ENCODE measurements around the gene KAZN. TPM values are rescaled to one million over a fixed set of nuclear protein-coding genes. Genes with fewer than 3 reads are reported as not detected.

Gene KAZN
- total RNA-seq, 1 donor from 2014 or later = 11.6 TPM

GRCh38 chr1:14745789-14746188, 147.3 kb downstream of the KAZN start:
- DNase-seq (ENCODE audit: low read depth, low spot score) = no peak
- Mint-ChIP-seq H3K4me1 (peaks cover 29% of the 10 kb centered on the region), H3K9me3 (no peaks in the 10 kb centered on the region), H3K27me3 (ENCODE audit: low read depth) (no peaks in the 10 kb centered on the region), H3K4me3 (no peak overlapping the region), H3K36me3 (ENCODE audit: low read depth) (peaks cover 3% of the 10 kb centered on the region), H3K27ac (ENCODE audit: unreplicated experiment) (no peak overlapping the region)
- TF ChIP-seq, protein P1, sequence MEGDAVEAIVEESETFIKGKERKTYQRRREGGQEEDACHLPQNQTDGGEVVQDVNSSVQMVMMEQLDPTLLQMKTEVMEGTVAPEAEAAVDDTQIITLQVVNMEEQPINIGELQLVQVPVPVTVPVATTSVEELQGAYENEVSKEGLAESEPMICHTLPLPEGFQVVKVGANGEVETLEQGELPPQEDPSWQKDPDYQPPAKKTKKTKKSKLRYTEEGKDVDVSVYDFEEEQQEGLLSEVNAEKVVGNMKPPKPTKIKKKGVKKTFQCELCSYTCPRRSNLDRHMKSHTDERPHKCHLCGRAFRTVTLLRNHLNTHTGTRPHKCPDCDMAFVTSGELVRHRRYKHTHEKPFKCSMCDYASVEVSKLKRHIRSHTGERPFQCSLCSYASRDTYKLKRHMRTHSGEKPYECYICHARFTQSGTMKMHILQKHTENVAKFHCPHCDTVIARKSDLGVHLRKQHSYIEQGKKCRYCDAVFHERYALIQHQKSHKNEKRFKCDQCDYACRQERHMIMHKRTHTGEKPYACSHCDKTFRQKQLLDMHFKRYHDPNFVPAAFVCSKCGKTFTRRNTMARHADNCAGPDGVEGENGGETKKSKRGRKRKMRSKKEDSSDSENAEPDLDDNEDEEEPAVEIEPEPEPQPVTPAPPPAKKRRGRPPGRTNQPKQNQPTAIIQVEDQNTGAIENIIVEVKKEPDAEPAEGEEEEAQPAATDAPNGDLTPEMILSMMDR (conservative IDR thresholded peaks at IDR 0.05) = no peak

DNA sequence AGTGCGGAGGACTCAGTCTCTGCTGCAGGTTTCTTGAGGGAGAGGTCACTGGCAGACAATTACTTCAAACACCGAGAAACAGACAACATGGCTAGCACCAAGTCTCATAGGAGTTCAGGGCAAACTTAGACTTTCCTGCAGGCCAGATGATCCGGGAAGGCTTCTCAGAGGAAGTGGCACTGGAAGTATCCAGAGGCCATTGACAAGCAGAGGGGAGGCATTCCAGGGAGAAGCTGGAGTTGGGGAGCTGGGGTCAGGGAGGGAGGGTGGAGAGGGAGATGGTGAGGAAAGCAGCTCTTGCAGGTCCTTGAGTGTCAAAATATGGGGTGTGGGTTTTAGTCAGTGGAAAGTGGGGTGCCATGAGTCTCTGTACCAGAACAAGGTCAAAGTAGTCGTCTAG, 147.9 kb downstream of the KAZN start:
- peaks cover 28% of the 10 kb centered on the region for H3K4me1 Mint-ChIP-seq
- no peak overlapping the region for H3K4me3 Mint-ChIP-seq
- TF ChIP-seq, protein P1 (conservative IDR thresholded peaks at IDR 0.05) = no peak
- H3K27ac Mint-ChIP-seq (ENCODE audit: unreplicated experiment) = no peak overlapping the region
- no peaks in the 10 kb centered on the region for H3K27me3 Mint-ChIP-seq (ENCODE audit: low read depth)
- no peaks in the 10 kb centered on the region for H3K9me3 Mint-ChIP-seq
- DNase-seq (ENCODE audit: low read depth, low spot score) = no peak
- peaks cover 3% of the 10 kb centered on the region for H3K36me3 Mint-ChIP-seq (ENCODE audit: low read depth)

DNA sequence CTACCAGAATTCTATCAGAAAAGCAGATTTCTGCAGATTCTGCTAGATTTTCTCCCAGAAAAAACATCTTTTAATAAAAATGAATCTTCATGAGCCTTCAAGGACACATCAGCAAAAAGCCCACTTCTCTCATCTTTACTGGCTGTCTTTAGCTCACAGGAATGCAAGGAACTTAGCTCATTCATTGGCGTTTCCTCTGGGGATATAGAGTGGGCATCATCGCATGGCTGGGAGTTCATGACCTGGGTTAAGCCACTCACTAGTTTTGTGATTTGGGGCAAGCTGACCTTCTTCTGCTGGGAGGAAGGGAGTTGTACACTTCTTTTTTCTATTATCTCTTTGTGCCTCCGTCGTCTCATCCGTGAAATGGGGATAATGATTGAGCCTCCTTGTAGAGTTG, 149.7 kb downstream of the KAZN start:
- TF ChIP-seq, protein P1 (conservative IDR thresholded peaks at IDR 0.05) = no peak
- Mint-ChIP-seq H3K27ac (ENCODE audit: unreplicated experiment) (no peak overlapping the region), H3K36me3 (ENCODE audit: low read depth) (no peaks in the 10 kb centered on the region), H3K27me3 (ENCODE audit: low read depth) (no peaks in the 10 kb centered on the region), H3K9me3 (no peaks in the 10 kb centered on the region), H3K4me1 (peaks cover 16% of the 10 kb centered on the region), H3K4me3 (no peak overlapping the region)
- no peak for DNase-seq (ENCODE audit: low read depth, low spot score)

DNA sequence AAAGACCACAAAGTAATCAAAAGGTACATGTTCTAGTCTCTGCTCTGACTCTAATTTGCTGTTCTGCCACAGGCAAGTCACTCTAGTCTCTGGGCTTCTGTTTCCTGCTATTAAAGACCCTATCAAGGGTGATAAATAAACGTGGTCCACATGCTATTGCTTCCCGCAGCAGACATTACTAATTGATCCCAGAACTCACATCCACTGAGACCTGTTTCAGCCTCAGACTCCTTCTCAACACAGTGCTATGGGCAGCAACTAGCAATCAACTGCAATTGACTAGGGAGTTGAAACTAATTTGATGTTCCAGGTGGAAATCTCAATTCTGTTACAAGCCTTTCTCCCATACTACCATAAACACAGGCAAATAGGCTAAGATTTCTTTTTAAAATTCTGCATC, 150.5 kb downstream of the KAZN start:
- no peaks in the 10 kb centered on the region for H3K27me3 Mint-ChIP-seq (ENCODE audit: low read depth)
- H3K4me3 Mint-ChIP-seq = no peak overlapping the region
- H3K4me1 Mint-ChIP-seq = peaks cover 16% of the 10 kb centered on the region
- DNase-seq (ENCODE audit: low read depth, low spot score) = no peak
- TF ChIP-seq, protein P1 (conservative IDR thresholded peaks at IDR 0.05) = no peak
- H3K36me3 Mint-ChIP-seq (ENCODE audit: low read depth) = no peaks in the 10 kb centered on the region
- no peak overlapping the region for H3K27ac Mint-ChIP-seq (ENCODE audit: unreplicated experiment)
- no peaks in the 10 kb centered on the region for H3K9me3 Mint-ChIP-seq

DNA sequence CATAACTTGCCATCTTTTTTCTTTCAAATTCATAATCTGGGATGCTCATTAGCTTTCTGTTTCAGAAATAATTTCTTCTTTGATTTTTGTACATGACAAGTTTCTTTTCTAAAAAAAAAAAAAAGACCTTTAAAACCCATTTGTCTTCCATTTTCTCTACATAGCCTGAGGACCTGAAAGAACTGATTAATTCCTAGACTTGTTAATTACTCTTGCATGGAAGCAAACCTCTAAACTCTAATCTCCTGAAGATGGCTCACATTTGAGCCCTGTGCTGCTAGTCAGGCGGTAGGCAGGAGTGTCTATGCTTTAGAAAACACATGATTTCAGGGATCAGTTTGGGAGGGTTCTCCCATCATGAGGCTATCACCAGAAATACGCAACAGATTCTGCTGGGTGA, 152.0 kb downstream of the KAZN start:
- TF ChIP-seq, protein P1 (conservative IDR thresholded peaks at IDR 0.05) = no peak
- H3K4me1 Mint-ChIP-seq = peaks cover 13% of the 10 kb centered on the region
- H3K27me3 Mint-ChIP-seq (ENCODE audit: low read depth) = no peaks in the 10 kb centered on the region
- H3K36me3 Mint-ChIP-seq (ENCODE audit: low read depth) = no peaks in the 10 kb centered on the region
- H3K27ac Mint-ChIP-seq (ENCODE audit: unreplicated experiment) = no peak overlapping the region
- no peak for DNase-seq (ENCODE audit: low read depth, low spot score)
- no peaks in the 10 kb centered on the region for H3K9me3 Mint-ChIP-seq
- H3K4me3 Mint-ChIP-seq = no peak overlapping the region

Data from neural crest cell (in vitro differentiated cells).